ENCODE results near the gene PKNOX2.

GRCh38 chr11:125179895-125180294, 15.3 kb downstream of the PKNOX2 start:
- TF ChIP-seq POLR2A (IDR thresholded peaks at IDR 0.05; ENCODE audit: low read depth) (no peak), EP300 (IDR thresholded peaks at IDR 0.05) (no peak), POLR2AphosphoS5 (IDR thresholded peaks at IDR 0.05) (no peak)
- TF ChIP-seq, protein P1, sequence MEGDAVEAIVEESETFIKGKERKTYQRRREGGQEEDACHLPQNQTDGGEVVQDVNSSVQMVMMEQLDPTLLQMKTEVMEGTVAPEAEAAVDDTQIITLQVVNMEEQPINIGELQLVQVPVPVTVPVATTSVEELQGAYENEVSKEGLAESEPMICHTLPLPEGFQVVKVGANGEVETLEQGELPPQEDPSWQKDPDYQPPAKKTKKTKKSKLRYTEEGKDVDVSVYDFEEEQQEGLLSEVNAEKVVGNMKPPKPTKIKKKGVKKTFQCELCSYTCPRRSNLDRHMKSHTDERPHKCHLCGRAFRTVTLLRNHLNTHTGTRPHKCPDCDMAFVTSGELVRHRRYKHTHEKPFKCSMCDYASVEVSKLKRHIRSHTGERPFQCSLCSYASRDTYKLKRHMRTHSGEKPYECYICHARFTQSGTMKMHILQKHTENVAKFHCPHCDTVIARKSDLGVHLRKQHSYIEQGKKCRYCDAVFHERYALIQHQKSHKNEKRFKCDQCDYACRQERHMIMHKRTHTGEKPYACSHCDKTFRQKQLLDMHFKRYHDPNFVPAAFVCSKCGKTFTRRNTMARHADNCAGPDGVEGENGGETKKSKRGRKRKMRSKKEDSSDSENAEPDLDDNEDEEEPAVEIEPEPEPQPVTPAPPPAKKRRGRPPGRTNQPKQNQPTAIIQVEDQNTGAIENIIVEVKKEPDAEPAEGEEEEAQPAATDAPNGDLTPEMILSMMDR (IDR thresholded peaks at IDR 0.05): no peak

Measured in esophagus muscularis mucosa (tissue), 4 donors.